Activated naive CD4-positive, alpha-beta T cell treated with anti-CD3 and anti-CD28 coated beads, Interleukin-2, amount 50 U/mL, for 72 hours (primary cell): ENCODE measurements around the gene LDHAL6B. TPM values are rescaled to one million over a fixed set of nuclear protein-coding genes. Genes with fewer than 3 reads are reported as not detected.

Experiments used
- ATAC-seq, 2 donors: fragments of 150-1000 bp; cut with Tn5 transposase; 2 replicates each; pipeline ENCODE4 v1.10.0; 2021; ENCODE audit warnings: mild to moderate bottlenecking in 2 of 2, moderate library complexity in 2 of 2
- DNase-seq, 2 donors: peaks; one replicate each; pipeline ENCODE4 v3.0.0; 2021 to 2022; ENCODE audit warnings: low spot score in 2 of 2
- H3K27ac Mint-ChIP-seq, 2 donors: one replicate each; pipeline ENCODE4 v1.8.0; 2022; ENCODE audit warnings: mild to moderate bottlenecking in 2 of 2, mixed read lengths in 2 of 2
- H3K36me3 Mint-ChIP-seq, 2 donors: one replicate each; pipeline ENCODE4 v1.8.0; 2022; ENCODE audit warnings: mixed read lengths in 2 of 2
- H3K9me3 Mint-ChIP-seq, 2 donors: one replicate each; pipeline ENCODE4 v1.8.0; 2022; ENCODE audit warnings: mixed read lengths in 2 of 2
- total RNA-seq, 2 donors: library from RNA; stranded (reverse); gene quantifications; one replicate each; pipeline ENCODE4 v1.2.3, GENCODE V29; 2022

LDHAL6B gene
- total RNA-seq, 2 donors from 2014 or later, result not detected

DNA sequence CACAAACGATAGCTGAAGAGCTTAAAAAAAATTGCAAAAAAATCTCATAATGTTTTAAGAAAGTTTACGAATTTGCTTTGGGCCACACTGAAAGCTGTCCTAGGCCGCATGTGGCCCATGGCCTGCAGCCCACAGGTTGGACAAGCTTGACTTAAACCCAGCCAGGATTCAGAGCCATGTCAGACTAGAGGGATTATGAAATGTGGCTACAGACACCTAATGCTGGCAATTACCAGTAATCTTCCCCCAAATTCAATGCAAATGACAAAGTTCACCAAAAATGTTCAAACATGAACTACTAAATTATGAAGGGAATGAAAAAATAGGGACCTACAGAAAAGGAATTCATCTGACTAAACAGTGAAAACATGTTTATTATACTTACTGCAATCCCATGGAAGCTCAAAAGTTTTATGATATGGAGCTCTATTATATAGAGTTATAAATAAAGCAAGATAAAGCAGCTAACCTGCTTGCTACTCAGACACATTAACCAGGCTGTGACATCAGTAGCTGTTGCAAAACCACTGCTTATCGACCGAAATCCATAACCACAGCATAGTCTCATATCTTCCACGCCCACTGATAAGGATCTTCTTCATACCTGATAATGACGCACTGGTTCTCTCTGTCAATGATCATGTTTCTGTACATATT, 49.2 kb downstream of the LDHAL6B start:
- Mint-ChIP-seq H3K36me3 (no peaks in the 10 kb centered on the region), H3K27ac (peak overlapping the region in 1 of 2 donors; percentile 39), H3K9me3 (no peaks in the 10 kb centered on the region)
- DNase-seq, result no peak
- peak; percentile 48 to 82 for ATAC-seq

DNA sequence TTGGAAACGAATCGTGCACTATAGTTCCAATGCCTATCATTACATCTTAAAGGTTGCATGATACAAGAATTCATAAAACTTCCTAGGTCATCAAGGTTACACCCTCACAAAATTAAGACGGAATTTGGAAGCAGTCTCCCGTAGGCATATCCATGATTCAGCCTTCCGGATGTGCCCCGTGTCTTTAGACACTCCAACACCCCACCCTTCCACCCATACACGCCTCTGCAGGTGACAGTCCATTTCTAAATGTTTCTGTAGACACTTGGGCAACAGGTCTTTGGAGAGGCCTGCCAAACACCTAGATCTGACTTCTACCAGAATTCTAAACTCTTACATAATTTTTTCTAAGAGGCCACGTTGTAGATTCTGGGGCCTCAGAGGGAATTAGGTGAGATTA, 49.8 kb downstream of the LDHAL6B start:
- no peak for ATAC-seq
- H3K9me3 Mint-ChIP-seq, result no peaks in the 10 kb centered on the region
- no peak for DNase-seq
- H3K36me3 Mint-ChIP-seq, result no peaks in the 10 kb centered on the region
- H3K27ac Mint-ChIP-seq, result no peak overlapping the region

DNA sequence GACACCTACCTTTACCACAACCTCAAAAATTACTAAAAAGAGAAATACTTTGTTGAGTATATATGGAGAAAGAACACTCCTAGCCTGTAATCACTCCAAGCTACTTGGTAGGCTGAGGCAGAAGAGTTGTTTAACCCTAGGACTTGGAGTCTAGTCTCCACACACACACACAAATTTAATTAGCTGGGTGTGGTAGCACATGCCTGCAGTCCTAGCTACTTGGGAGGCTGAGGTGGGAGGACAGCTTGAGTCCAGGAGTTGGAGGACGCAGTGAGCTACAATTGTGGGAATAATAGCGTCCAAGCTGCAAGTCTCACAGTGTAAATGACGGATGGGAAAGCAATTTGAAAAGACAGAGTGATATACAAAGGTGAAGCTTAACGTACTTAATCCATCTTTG, 50.5 kb downstream of the LDHAL6B start:
- Mint-ChIP-seq H3K9me3 (no peaks in the 10 kb centered on the region), H3K27ac (no peak overlapping the region), H3K36me3 (no peaks in the 10 kb centered on the region)
- ATAC-seq (no peak), DNase-seq (no peak)

Other genes starting within 250 kb of the LDHAL6B start
- gene RNF111, start 219.2 kb upstream of the LDHAL6B start, total RNA-seq, result 10 to 100 TPM; 21.0 to 36.8 TPM
- 100 to 1,000 TPM in 1 of 2 donors, 10 to 100 TPM in 1; 74.3 to 120 TPM for gene CCNB2, start 101.7 kb upstream of the LDHAL6B start, total RNA-seq
- gene MYO1E, start 166.0 kb downstream of the LDHAL6B start, total RNA-seq, result 10 to 100 TPM in 1 of 2 donors, 1 to 10 TPM in 1; 2.1 to 42.0 TPM
- under 1 TPM; 0.09 to 0.41 TPM for gene FAM81A, start 231.3 kb downstream of the LDHAL6B start, total RNA-seq